Renal cortex interstitium (tissue), 11 donors: ENCODE results near the gene SCARB1. TPM values are rescaled to one million over a fixed set of nuclear protein-coding genes. Genes with fewer than 3 reads are reported as not detected.

Experiments used
- DNase-seq, 11 donors: peaks; one replicate each; pipeline ENCODE4 v3.0.0-alpha.2; 2013; ENCODE audit warnings: low read depth in 9 of 11, low spot score in 4 of 11; ENCODE audit errors: extremely low read depth in 1 of 11
- polyA plus RNA-seq, 3 donors: library from polyadenylated mRNA; unstranded; fragments of 120-200 nt; gene quantifications; one replicate each; pipeline ENCODE4 v1.2.1, GENCODE V29; 2013; ENCODE audit not compliant: insufficient read length in 3 of 3

Gene SCARB1
- polyA plus RNA-seq, 3 donors: 22.4 to 27.6 (median 22.9) TPM

DNA sequence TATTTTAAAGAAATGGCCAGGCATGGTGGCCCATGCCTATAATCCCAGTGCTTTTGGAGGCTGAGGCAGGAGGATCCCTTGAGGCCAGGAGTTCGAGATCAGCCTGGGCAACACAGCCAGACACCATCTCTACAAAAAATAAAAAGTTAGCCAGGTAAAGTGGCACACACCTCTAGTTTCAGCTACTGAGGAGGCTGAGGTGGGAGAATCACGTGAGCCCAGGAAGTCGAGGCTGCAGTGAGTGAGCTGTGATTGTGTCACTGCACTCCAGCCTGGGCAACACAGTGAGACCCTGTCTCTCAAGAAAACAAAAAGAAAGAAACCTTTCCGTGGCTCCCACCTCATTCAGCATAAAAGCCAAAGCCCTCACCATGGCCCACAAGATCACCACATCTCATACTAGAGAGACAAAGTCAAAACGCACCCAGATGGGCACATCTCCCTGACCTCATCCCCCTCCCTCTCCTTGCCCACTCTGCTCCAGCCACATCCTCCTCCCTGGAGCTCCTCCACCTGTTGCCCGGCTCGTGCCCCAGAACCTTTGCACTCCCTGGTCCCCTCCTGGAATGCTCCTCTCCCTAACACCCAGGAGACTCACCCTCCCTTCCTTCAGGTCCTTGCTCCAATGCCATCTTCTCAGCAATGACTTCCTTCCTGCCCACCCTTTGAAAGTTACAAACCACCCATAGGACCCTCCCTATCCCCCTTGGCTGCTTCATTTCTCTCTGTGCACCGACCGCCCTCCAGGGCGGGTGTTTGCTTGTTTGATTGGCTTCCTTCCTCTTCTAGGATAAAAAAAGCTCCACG, 4.8 kb upstream of the SCARB1 start:
- DNase-seq: no peak

- DNase-seq: no peak
Observed at GRCh38 chr12:124867401-124867930, 3.8 kb upstream of the SCARB1 start.

GRCh38 chr12:124866883-124867400, 3.3 kb upstream of the SCARB1 start:
- no peak for DNase-seq

DNA sequence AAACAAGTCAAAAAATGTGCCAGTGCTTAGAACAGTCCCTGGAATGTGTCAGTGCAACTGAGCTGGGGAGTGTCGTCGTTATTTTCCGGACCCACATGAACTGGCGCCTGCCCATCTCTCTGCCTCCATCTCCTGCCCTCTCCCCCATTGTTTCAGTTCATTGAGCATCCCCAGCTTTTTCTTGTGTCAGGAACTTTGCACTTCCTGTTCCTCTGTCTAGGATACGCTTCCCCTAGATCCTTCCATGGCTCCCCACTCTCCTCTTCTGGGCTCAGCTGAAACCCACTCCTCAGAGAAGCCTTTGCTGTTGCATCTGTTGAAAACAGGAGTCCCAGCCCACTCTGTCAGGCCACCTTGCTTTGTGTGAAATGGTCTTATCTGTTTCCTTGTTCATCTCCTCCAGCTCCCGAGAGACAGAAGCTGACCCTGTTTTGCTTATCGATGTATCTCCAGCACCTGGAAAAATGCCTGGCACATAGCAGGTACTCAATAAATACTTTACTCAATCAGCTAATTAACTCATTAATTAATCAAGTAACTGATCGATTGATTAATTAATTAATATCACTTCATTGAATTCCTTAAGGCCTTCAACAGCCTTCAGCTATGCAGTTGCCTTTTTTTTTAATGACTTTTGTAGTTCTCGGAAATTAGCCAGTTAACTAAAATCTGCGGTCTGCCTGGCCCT, 2.7 kb upstream of the SCARB1 start:
- DNase-seq: no peak

DNA sequence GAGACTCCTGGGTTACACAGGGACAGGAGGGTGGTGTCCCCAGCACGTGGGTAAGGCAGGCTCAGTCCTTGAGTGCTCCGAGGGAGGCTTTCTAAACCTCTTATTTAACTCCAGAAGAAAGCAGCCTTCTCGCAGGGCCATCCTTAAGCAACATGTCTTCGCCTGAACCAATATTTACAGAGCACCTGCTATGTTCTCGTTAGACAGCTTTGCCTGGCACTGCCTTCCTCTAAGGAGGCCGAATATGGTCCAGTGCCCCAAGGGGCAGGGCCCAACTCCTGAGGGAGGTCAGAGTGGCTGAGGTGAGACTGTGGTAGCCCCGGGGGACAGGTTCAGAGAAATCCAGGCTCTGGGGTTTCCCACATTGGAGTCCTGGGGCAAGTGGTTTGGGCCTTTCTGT, 2.1 kb upstream of the SCARB1 start:
- DNase-seq: no peak

DNA sequence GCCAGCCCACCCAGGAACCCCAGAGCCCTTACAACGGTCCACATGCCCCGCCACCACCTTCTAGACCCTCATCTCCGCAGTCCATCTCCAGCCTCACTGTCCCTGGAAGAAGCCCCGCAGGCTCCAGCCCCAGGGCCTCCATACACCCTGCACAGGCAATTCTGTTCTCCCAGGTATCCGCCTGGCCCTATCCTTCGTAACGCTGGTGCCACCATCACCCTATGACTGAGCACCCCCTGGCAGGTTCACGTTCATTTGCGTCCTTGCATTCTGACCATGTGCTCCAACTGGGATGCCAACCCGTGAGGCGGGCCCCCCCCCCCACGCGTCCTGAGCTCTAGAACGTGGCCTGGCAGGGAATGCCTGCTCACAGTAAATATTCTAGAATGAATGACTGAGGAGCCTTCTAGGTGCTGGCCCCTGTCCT, 675 bp upstream of the SCARB1 start:
- no peak for DNase-seq

DNA sequence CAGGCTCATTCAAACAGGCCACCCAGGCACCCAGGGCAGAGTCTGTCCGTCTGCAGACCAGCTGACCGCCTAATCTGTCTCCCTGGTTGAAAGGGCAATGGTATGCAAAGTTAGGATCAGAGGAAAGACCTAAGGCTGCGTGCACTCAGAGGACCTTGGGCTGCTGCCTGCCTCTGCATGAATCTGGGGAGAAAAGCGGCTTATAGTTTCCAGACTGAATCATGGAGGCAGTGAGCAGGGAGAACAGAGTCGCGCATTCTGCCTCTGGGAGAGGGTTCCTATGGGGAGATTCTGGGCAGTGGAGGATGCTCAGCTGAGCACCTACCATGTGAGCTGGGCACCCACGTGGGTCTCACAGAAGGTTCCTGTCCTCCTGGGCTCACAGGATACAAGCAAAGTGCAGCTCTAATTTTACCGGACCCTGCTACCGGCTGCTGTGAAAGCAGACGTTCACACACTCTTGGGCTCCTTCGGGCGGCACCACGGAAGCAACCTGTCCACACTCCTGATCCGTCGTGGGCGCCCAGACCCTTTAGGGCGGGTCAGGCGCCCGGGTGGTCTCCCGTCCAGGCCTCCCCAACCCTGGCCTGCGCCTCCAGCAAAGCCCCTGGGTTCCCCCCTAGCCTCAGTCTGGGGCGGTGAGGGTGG, 772 bp downstream of the SCARB1 start:
- no peak for DNase-seq

DNA sequence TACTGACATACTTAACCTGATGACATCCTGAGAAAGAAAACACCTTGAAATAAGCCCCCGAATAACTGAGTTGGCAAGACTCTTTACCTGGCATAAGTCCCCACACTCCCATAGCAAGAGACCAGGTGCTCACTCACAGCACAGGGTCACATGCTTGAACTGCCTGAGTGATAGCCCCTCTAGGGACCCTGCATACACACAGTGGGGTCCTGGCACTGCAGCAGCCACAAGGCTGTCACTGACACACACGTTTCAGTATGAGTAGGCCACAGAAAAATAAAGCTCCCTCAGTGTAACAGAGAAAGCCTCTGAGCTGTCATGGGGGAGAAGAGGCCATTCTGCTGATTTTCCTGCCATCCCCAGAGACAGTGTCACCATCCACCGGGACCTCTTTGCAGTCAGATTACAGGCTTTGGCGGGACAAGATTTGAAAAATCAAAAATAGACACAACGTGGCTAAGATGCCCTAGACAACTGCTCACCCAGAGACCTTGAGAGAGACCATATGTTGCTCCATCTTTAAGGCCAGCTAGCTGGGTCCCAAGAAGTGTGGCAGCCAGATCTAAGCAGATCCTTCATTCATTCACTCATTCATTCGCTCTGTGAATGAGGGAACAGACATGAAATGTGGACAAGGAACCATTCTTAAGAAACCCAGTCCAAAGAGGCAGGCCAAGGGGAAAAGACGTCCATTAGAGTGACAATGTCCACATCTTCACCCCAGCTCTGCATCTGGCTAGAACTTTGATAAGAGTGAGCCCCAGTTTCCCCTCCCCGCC, 1.6 kb downstream of the SCARB1 start:
- no peak for DNase-seq

GRCh38 chr12:124861492-124861891, 2.2 kb downstream of the SCARB1 start:
- DNase-seq: no peak

DNA sequence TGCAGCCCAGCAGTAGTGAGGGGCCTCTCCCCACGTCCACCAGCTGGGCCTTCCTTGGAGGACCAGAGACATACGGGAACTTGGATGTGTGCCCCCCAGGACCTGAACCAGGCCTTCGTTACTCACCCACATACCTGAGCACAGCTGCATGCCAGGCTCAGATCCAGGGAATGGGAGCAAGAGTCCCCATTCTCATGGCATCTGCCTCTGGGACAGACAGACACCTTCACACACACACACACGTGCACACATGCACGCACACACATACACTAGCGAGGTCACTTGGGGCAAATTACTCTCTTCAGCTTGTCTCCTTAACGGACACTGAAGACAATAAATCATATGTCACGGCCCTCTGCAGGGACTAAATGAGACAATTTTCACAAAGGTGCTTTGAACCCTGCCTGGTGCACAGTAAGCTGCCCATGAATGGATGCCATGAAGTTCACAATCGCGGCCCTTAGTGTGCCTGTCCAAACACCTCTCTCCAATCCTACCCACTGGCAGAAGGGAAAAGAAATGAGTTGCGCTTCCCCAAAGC, 5.7 kb downstream of the SCARB1 start:
- DNase-seq: no peak

DNA sequence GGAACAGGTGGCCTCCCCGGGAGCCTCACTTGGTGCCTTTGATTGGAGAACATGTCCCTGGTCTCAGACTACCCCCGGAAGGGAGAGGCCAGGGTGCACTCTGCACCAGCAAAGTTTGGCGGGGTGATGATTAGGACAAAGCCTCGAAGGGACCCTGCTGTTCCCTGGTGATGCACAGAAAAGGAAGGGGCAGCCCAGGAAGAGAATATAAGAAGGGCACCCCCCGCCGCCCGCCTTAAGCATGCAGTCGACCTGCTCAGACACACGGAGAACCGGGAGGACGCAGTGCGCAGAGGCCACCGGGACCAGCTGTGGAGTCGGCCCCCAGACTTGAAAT, 6.9 kb downstream of the SCARB1 start:
- DNase-seq: no peak

DNA sequence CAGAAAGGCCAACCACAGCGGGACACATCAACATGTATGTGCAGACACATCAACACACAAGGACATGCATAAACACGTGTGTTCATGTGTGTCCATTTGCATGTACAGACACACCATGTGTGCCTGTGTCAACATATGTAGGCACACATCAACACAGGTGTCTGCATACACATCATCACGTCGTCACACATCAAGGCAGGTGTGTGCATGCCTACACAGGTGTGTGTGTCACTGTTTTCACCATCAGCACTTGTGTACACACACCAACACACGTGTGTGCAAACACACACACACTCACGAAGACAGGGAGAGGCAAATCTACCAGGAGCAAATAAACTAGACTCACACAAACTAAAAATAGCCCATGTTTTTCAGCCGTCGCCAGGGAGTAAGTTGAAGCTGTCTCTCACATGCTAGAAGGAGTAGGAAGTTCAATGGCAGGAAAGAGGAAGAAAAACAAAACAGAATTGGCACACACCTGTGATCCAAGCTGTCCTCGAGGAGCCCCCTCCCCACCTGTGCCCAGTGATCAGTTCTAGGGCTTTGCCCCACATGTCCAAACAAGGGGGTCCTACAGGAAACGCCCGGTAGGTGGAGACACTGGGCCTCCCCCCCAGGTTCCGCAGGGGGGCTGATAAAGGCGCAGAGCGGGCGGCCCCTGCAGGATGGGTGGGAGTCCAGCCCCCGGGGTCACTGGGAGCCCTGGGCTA, 7.4 kb downstream of the SCARB1 start:
- DNase-seq: no peak

GRCh38 chr12:124855275-124855957, 8.2 kb downstream of the SCARB1 start:
- no peak for DNase-seq

DNA sequence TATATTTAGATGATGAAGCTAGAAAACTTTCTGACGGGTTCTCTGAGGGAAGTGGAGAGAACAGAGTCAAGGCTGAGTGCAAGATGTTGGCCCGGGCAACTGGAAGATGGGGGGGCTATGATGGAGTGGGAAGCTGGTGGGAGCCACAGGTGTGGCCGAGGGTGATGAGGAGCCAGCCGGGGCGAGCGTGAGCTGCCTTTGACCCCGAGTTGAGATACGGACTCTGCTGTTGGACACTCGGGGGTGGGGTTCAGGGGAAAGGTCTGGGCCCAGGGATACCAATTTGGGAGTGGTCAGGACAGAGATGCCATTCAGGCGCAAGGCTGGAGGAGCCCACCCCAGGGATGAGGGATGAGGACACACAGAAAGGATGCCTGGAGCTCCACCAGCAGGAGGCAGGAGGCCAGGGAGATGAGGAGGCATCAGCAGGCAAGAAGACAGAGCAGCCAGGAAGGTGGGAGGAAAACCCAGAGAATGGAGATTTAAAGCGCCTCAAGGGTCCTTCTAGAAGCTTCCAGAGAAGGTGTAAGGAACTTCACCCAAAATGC, 9.0 kb downstream of the SCARB1 start:
- no peak for DNase-seq

- no peak for DNase-seq
Observed at GRCh38 chr12:124853781-124854636, 9.7 kb downstream of the SCARB1 start.

DNA sequence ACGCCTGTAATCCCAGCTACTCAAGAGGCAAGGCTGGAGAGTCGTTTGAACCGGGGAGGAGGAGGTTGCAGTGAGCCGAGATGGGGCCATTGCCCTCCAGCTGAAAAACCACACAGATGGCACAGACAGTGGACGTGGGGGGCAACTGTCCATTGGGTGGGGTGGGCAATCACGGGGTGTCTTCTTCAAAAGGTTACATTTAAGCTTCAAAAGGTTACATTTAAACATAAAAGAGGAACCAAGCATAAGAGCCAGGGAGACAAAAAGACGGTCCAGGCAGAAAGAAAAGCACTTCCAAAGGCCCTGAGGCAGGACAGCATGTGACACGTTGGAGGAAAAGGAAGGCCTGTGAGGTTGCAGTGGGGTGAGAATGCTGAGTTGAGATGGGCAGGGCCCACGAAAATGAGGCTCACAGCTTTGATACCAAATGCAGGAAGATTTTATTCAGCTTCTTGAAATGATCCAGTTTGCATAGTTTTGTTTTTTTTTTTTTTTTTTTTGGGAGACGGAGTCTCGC, 10.7 kb downstream of the SCARB1 start:
- no peak for DNase-seq
